Sigmoid colon (tissue), 4 donors: ENCODE measurements around the gene RAB31.

ENCODE experiments used
- EP300 ChIP-seq, 4 donors: sonication (generic); formaldehyde crosslinking; IDR thresholded peaks; one replicate each; pipeline ENCODE4 v1.6.1; 2017; ENCODE audit warnings: antibody characterized with exemption in 4 of 4
- POLR2A ChIP-seq, 2 donors: fragments of 450-650 bp; IDR thresholded peaks; one replicate each; pipeline ENCODE4 v1.6.1; 2016; ENCODE audit warnings: antibody characterized with exemption in 2 of 2, mild to moderate bottlenecking in 2 of 2, moderate library complexity in 2 of 2
- POLR2AphosphoS5 ChIP-seq, 4 donors: sonication (generic); formaldehyde crosslinking; IDR thresholded peaks; one replicate each; pipeline ENCODE4 v1.6.1; 2017; ENCODE audit warnings: antibody characterized with exemption in 4 of 4
- TF ChIP-seq, protein P1 (sequence below), 4 experiments: fragments of 450-650 bp in 3 of 4; fragments of 200-600 bp in 1 of 4; IDR thresholded peaks; one replicate each; pipeline ENCODE4 v1.5.1; 2016 to 2019; ENCODE audit warnings: antibody characterized with exemption in 4 of 4, mild to moderate bottlenecking in 3 of 4, moderate library complexity in 2 of 4

DNA sequence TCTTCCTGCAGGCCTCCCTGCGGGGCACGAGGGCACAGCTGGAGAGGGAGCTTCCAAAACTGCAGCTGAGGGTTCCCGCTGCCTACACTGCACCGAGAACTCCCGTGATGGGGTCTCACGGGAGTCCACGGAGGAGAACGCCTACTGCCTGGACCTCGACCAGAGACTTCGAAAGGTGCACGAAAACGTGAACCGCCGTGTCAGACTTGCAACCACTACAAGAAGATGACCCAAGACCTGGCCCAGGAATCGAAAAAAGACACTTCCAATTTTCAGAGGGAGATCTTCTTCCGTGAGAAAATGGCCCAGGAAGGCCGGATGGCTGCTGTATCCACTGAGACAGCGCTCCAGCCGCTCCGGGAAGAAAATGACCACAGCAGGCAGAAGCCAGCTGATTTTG lies 124.8 kb downstream of the RAB31 start:
- TF ChIP-seq, protein P1, sequence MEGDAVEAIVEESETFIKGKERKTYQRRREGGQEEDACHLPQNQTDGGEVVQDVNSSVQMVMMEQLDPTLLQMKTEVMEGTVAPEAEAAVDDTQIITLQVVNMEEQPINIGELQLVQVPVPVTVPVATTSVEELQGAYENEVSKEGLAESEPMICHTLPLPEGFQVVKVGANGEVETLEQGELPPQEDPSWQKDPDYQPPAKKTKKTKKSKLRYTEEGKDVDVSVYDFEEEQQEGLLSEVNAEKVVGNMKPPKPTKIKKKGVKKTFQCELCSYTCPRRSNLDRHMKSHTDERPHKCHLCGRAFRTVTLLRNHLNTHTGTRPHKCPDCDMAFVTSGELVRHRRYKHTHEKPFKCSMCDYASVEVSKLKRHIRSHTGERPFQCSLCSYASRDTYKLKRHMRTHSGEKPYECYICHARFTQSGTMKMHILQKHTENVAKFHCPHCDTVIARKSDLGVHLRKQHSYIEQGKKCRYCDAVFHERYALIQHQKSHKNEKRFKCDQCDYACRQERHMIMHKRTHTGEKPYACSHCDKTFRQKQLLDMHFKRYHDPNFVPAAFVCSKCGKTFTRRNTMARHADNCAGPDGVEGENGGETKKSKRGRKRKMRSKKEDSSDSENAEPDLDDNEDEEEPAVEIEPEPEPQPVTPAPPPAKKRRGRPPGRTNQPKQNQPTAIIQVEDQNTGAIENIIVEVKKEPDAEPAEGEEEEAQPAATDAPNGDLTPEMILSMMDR (IDR thresholded peaks at IDR 0.05) = no peak
- TF ChIP-seq POLR2A (IDR thresholded peaks at IDR 0.05) (no peak), POLR2AphosphoS5 (IDR thresholded peaks at IDR 0.05) (no peak), EP300 (IDR thresholded peaks at IDR 0.05) (no peak)
